ENCODE data around the gene PTPA. TPM values are rescaled to one million over a fixed set of nuclear protein-coding genes. Genes with fewer than 3 reads are reported as not detected.
"Not testable (repeated sequence)": the region's sequence is repeated elsewhere in the genome, so short reads cannot be mapped to it uniquely, and the experiment has no call there.

The PTPA gene
- total RNA-seq, 8 experiments from 2014 or later, result 56.5 to 126 (median 95.6) TPM

DNA sequence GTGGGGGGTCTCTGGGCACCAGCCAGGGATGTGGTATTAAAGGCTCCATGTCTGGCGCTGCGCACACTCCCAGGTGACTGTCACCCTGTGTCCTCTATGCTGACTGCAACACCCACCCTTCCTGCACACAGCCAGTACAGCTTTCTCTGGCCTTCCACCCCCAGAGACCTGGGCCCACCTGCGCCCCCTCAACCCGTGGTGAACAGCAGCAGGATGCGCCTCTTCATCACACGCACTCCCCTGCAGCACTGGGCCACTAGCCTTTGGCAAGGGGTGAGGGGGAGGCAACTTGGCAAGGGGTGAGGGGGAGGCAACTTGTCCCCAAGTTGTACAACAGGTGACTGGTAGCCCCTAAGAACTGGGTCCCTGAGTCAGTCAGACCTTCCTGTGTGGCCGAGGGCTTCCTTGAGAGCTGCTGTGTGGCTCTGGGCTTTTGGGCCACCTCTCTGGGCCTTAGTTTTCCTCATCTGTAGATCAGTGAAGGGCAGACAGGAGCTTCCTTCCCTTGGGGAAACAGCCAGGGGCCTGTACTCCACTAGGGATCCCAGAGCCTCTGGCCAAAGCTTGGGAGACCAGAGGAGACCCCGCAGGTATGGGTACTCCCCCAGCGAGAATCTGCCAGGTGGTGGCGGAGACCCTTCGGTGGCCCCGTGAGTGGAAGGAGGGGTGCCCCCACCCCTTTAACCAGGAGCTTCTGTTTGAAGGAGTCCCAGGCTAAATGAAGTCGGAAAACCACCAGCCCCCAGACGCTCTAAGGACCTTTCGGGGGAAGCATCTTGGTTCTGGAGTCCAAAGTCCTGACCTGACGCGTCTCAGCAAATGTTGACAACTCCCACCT, 5.1 kb upstream of the PTPA start:
- 80 to 95% methylated on average over 1 to 4 of the region's 17 CpGs; no CpG with 5 or more reads in 8 of the 10 experiments for WGBS, 10 experiments

DNA sequence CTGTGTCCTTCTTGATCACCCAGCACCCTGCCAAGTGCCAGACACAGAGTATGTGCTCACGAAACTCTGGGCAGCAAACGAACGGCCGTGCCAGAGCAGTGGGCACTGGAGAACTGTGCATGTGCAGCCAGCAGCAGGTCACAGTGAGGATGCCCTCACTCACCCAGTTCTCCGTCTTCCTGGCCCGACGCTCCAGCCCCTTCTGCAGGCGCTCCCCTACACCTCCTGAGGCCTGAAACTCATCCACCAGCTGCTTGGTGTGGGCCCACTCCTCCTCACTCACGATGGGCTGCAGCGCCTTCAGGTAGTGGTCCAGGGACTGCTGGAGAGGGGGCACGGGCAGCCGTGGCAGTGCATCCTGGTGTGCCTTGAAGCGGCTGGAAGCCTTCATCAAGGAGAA, 3.6 kb upstream of the PTPA start:
- H3K4me1 ChIP-seq (replicated peaks in 1 of 2), result peaks cover 2 to 5% of the 10 kb centered on the region in 2 donors
- 80 to 100% (median 91%) methylated on average over 1 to 7 of the region's 13 CpGs; no CpG with 5 or more reads in 4 of the 10 experiments for whole genome bisulfite sequencing, 10 experiments
- no peak overlapping the region for H3K27ac ChIP-seq
- in situ Hi-C loops (cut with MboI; ENCODE audit: low pct_unique_long_range_greater_than_20kb in 2 of 9, low sequenced_read_pairs in 9 of 9, unreplicated experiment in 9 of 9), result no loop called here
- H3K4me3 ChIP-seq, result no peak overlapping the region
- no peak for ATAC-seq (replicated peaks in 6 of 8)

More for the DNA sequence above, 5.1 kb upstream of the PTPA start:
- ATAC-seq (replicated peaks in 6 of 8), result no peak
- Histone ChIP-seq H3K4me3 (no peak overlapping the region), H3K4me1 (replicated peaks in 1 of 2) (peaks cover 0 to 5% of the 10 kb centered on the region in 2 donors), H3K27ac (no peak overlapping the region)
- in situ Hi-C loops (cut with MboI; ENCODE audit: low pct_unique_long_range_greater_than_20kb in 2 of 9, low sequenced_read_pairs in 9 of 9, unreplicated experiment in 9 of 9), result no loop called here

- Histone ChIP-seq H3K27ac (no peak overlapping the region), H3K4me1 (replicated peaks in 1 of 2) (peaks cover 4 to 5% of the 10 kb centered on the region in 2 donors), H3K4me3 (no peak overlapping the region)
- in situ Hi-C loops (cut with MboI; ENCODE audit: low pct_unique_long_range_greater_than_20kb in 2 of 9, low sequenced_read_pairs in 9 of 9, unreplicated experiment in 9 of 9), result no loop called here
- ATAC-seq (replicated peaks in 6 of 8), result no peak
- WGBS, 10 experiments, result 75 to 100% (median 80%) methylated on average over 1 to 4 of the region's 13 CpGs; no CpG with 5 or more reads in 7 of the 10 experiments
Observed at GRCh38 chr9:129108083-129108804, 3.0 kb upstream of the PTPA start.

DNA sequence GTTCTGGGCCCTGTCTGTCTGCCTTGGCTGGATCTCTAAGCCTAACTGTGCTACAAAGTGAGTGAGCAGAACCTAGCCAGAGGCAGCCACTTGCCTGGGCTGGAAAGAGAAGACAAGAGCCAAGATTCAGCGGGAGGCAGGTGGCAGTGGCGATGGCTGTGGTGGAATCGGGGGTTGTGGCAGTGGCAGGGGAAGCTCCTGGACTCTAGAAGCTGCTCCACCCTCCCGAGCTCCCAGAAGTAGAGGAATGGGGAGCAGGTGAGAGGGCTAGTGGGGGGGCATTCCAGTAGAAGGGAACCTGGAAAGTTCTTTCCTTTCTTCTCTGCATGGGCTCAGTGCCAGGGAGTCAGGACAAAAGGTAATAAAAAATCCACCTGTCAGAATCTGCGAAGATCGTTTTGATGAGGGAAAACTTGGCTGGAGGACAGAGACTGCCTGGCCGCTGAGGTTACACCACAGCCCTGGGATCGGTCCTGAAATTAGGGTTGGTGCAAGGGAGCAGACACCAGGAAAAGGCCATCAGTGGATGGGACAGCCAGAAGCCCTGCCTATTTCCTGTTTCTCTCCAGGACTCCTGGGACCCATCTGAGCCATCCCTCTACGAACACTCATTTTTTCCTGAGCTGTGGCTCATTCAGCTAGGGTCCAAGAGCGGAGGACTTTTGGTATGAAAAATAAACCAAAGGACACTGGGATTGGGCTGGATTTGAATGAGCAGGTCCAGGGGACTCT, 2.2 kb upstream of the PTPA start:
- in situ Hi-C loops (cut with MboI; ENCODE audit: low pct_unique_long_range_greater_than_20kb in 2 of 9, low sequenced_read_pairs in 9 of 9, unreplicated experiment in 9 of 9), result no loop called here

GRCh38 chr9:129109537-129109903, 1.7 kb upstream of the PTPA start:
- in situ Hi-C loops (cut with MboI; ENCODE audit: low pct_unique_long_range_greater_than_20kb in 2 of 9, low sequenced_read_pairs in 9 of 9, unreplicated experiment in 9 of 9), result no loop called here
- H3K4me1 ChIP-seq (replicated peaks in 1 of 2), result peaks cover 4 to 5% of the 10 kb centered on the region in 2 donors
- H3K4me3 ChIP-seq, result peak overlapping the region in 3 of 5 donors; percentile 49 to 86 (median 58)
- H3K27ac ChIP-seq, result no peak overlapping the region
- peak in 2 of 8 experiments; percentile 12 to 18 for ATAC-seq (replicated peaks in 6 of 8)
- WGBS, 10 experiments, result 60 to 100% (median 80%) methylated on average over 1 to 2 of the region's 7 CpGs; no CpG with 5 or more reads in 6 of the 10 experiments

More for the DNA sequence above, 2.2 kb upstream of the PTPA start:
- ATAC-seq (replicated peaks in 6 of 8), result no peak
- Histone ChIP-seq H3K4me3 (no peak overlapping the region), H3K4me1 (replicated peaks in 1 of 2) (peaks cover 4 to 5% of the 10 kb centered on the region in 2 donors), H3K27ac (no peak overlapping the region)
- 40 to 100% (median 87%) methylated on average over 1 to 3 of the region's 10 CpGs; no CpG with 5 or more reads in 2 of the 10 experiments for WGBS, 10 experiments

DNA sequence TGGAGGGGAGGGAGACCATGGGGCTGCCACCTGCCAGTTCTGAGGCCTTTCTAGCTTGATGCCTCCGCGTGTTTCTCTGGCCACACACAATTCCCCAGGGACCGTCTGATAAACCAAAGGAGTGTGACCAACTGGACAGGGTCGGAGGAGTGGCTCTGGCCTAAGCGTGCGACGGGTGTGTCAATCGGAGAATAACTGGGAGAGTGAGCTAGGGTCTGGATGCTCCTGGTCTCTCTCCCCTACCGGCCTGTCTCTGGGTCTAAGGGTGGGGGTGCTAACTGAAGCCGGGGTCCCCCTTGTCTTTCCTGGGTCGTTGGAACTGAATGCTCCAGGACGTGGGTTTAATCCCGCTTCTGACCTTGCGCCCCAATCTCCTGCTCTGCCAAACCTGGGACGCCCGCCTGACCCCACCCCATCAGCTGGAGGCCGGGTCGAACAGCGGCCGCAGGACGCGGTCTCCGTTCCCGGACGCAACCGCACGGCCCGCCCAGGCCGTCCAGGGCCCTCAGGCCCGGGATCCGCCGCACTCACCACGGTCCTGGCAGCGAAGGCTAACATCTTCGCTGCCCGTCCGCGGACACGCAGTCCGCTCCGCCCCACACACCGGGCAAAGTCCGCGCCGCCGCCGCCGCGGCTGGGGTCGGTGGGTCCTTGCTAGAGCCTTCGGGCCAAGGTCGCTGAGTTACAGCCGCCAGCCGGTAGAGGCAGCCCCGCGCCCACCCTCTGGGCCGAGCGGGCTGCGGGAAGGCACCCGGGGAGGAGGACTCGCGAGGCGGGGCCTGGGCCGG, 1.1 kb upstream of the PTPA start:
- Histone ChIP-seq H3K4me1 (replicated peaks in 1 of 2) (peaks cover 4 to 5% of the 10 kb centered on the region in 2 donors), H3K4me3 (peak overlapping the region; percentile 49 to 86 (median 67)), H3K27ac (peak overlapping the region; percentile 9 to 65)
- in situ Hi-C loops (cut with MboI; ENCODE audit: low pct_unique_long_range_greater_than_20kb in 2 of 9, low sequenced_read_pairs in 9 of 9, unreplicated experiment in 9 of 9), result no loop called here
- peak; percentile 1 to 66 (median 11) for ATAC-seq (replicated peaks in 6 of 8)
- WGBS, 10 experiments, result 0 to 3% (median 0%) methylated on average over 1 to 6 of the region's 64 CpGs; no CpG with 5 or more reads in 6 of the 10 experiments

DNA sequence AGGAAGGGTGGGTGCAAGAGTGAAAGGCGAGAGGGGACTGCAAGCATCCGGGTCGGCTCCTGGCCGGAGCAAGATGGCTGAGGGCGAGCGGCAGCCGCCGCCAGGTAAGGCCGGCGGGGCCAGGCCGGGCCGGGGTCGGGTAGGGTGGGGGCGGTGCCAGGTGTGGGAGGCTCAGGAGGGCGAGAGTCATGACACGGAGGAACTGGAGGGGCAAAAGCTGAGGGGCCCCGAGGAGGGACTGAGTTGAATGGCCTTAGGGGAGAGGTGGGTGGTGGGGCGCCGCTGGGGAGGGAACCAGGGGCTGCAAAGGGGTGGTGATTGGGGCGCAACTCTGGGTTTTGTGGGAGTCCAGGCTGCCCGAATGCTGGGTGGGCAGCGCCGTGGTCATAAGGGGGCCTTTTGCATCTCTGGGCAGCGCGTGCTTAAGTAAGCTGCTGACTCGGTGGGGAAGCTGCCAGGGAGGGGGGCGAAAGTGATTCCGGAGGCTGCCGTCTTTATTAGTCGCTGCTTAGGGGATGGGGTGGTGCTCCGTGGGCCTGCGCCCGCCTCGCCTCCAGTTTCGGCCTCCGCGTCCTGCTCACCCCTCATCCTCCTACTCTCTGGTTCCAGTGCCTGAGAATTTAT, 425 bp downstream of the PTPA start:
- Histone ChIP-seq H3K4me1 (replicated peaks in 1 of 2) (peaks cover 4 to 5% of the 10 kb centered on the region in 2 donors), H3K4me3 (peak overlapping the region; percentile 49 to 86 (median 67)), H3K27ac (peak overlapping the region; percentile 93 to 95)
- WGBS, 10 experiments, result 0% methylated on average over 2 to 8 of the region's 37 CpGs; no CpG with 5 or more reads in 6 of the 10 experiments
- in situ Hi-C loops (cut with MboI; ENCODE audit: low pct_unique_long_range_greater_than_20kb in 2 of 9, low sequenced_read_pairs in 9 of 9, unreplicated experiment in 9 of 9), result no loop called here
- peak; percentile 5 to 34 (median 22) for ATAC-seq (replicated peaks in 6 of 8)

GRCh38 chr9:129112526-129112925, 1.3 kb downstream of the PTPA start:
- ATAC-seq (replicated peaks in 6 of 8); in situ Hi-C loops (cut with MboI; ENCODE audit: low pct_unique_long_range_greater_than_20kb in 2 of 9, low sequenced_read_pairs in 9 of 9, unreplicated experiment in 9 of 9); H3K27ac ChIP-seq; H3K4me1 ChIP-seq (replicated peaks in 1 of 2): not testable (repeated sequence)
- H3K4me3 ChIP-seq, result peak overlapping the region; percentile 49 to 86 (median 67)
- 68 to 100% (median 85%) methylated on average over 2 to 10 of the region's 17 CpGs; no CpG with 5 or more reads in 1 of the 10 experiments for WGBS, 10 experiments

GRCh38 chr9:129113645-129114304, 2.6 kb downstream of the PTPA start:
- no peak overlapping the region for H3K4me3 ChIP-seq
- peaks cover 4 to 5% of the 10 kb centered on the region in 2 donors for H3K4me1 ChIP-seq (replicated peaks in 1 of 2)
- in situ Hi-C loops (cut with MboI; ENCODE audit: low pct_unique_long_range_greater_than_20kb in 2 of 9, low sequenced_read_pairs in 9 of 9, unreplicated experiment in 9 of 9), result no loop called here
- no peak overlapping the region for H3K27ac ChIP-seq
- WGBS, 10 experiments, result 60 to 100% (median 94%) methylated on average over 1 to 9 of the region's 17 CpGs; no CpG with 5 or more reads in 2 of the 10 experiments
- no peak for ATAC-seq (replicated peaks in 6 of 8)

DNA sequence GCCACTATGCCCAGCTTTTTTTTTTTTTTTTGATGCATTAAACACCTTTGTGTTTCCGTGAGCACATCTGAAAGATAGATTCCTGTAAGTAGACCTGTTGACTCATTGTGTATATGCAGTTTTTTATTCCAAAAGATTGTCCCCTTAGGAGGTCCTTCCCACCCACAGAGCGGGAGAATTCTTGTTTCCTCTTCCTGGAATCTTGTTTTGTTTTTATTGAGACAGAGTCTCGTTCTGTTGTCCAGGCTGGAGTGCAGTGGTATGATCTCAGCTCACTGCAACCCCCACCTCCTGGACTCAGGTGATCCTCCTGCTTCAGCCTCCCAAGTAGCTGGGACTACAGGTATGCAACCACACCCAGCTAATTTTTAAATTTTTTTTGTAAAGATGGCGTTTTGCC, 7.6 kb downstream of the PTPA start:
- in situ Hi-C loops (cut with MboI; ENCODE audit: low pct_unique_long_range_greater_than_20kb in 2 of 9, low sequenced_read_pairs in 9 of 9, unreplicated experiment in 9 of 9), result no loop called here
- 50 to 100% (median 84%) methylated on average over 2 to 4 of the region's 4 CpGs; no CpG with 5 or more reads in 2 of the 10 experiments for WGBS, 10 experiments
- Histone ChIP-seq H3K27ac (no peak overlapping the region), H3K4me1 (replicated peaks in 1 of 2) (no peaks in the 10 kb centered on the region), H3K4me3 (no peak overlapping the region)
- no peak for ATAC-seq (replicated peaks in 6 of 8)

- ATAC-seq (replicated peaks in 6 of 8), result peak in 1 of 8 experiments; percentile 32
- H3K4me3 ChIP-seq, result no peak overlapping the region
- in situ Hi-C loops (cut with MboI; ENCODE audit: low pct_unique_long_range_greater_than_20kb in 2 of 9, low sequenced_read_pairs in 9 of 9, unreplicated experiment in 9 of 9), result no loop called here
- no peak overlapping the region for H3K27ac ChIP-seq
- WGBS, 10 experiments, result 63 to 100% (median 90%) methylated on average over 1 to 3 of the region's 3 CpGs; no CpG with 5 or more reads in 5 of the 10 experiments
- peaks cover 3 to 4% of the 10 kb centered on the region in 2 donors for H3K4me1 ChIP-seq (replicated peaks in 1 of 2)
Observed at GRCh38 chr9:129121483-129121882, 10.3 kb downstream of the PTPA start.
